SK-N-SH treated with all-trans-retinoic acid at 6 μM for 48 hours (cell line): ENCODE results near the gene FRK.

Experiments
- BACH2 ChIP-seq: fragments of 250-450 bp; sonication (Bioruptor Pico); IDR thresholded peaks from 2 replicates; pipeline ENCODE4 v1.9.0; 2021; ENCODE audit warnings: mild to moderate bottlenecking, borderline replicate concordance
- CSDC2 ChIP-seq: fragments of 250-450 bp; sonication (Bioruptor Pico); IDR thresholded peaks from 2 replicates; pipeline ENCODE4 v1.5.0; 2020; ENCODE audit warnings: mild to moderate bottlenecking, moderate library complexity
- CSRNP3 ChIP-seq: fragments of 250-450 bp; sonication (Bioruptor Pico); IDR thresholded peaks from 2 replicates; pipeline ENCODE4 v1.5.1; 2021; ENCODE audit warnings: mild to moderate bottlenecking, moderate library complexity
- ISL1 ChIP-seq: fragments of 250-450 bp; sonication (Bioruptor Pico); IDR thresholded peaks from 2 replicates; pipeline ENCODE4 v2.1.2; 2022; ENCODE audit warnings: mild to moderate bottlenecking, moderate library complexity
- PATZ1 ChIP-seq: fragments of 250-450 bp; sonication (Bioruptor Pico); IDR thresholded peaks from 2 replicates; pipeline ENCODE4 v1.8.0; 2020; ENCODE audit warnings: mild to moderate bottlenecking, moderate library complexity, borderline replicate concordance
- POU6F1 ChIP-seq: fragments of 250-450 bp; sonication (Bioruptor Pico); IDR thresholded peaks from 2 replicates; pipeline ENCODE4 v1.8.0; 2021; ENCODE audit warnings: low read depth, mild to moderate bottlenecking, moderate library complexity, borderline replicate concordance
- RARB ChIP-seq: fragments of 250-450 bp; sonication (Bioruptor Pico); IDR thresholded peaks from 2 replicates; pipeline ENCODE4 v1.8.0; 2021; ENCODE audit warnings: mild to moderate bottlenecking, moderate library complexity
- SNAI2 ChIP-seq: fragments of 250-450 bp; sonication (Bioruptor Pico); IDR thresholded peaks from 2 replicates; pipeline ENCODE4 v1.5.0; 2020; ENCODE audit warnings: mild to moderate bottlenecking, moderate library complexity
- ZC3H10 ChIP-seq: fragments of 250-450 bp; sonication (Bioruptor Pico); IDR thresholded peaks from 2 replicates; pipeline ENCODE4 v1.5.1; 2021; ENCODE audit warnings: mild to moderate bottlenecking, moderate library complexity
- ZFP3 ChIP-seq: fragments of 250-450 bp; sonication (Bioruptor Pico); IDR thresholded peaks from 2 replicates; pipeline ENCODE4 v1.5.0; 2020; ENCODE audit warnings: mild to moderate bottlenecking, moderate library complexity
- ZFP30 ChIP-seq: fragments of 450-650 bp; formaldehyde crosslinking; IDR thresholded peaks from 2 replicates; pipeline ENCODE4 v1.5.0; 2022; ENCODE audit warnings: mild to moderate bottlenecking, moderate library complexity
- ZNF565 ChIP-seq: fragments of 450-650 bp; formaldehyde crosslinking; conservative IDR thresholded peaks from 2 replicates; pipeline ENCODE4 v1.5.0; 2020; ENCODE audit warnings: low read depth, mild to moderate bottlenecking, moderate library complexity
- ZNF70 ChIP-seq: fragments of 450-650 bp; formaldehyde crosslinking; IDR thresholded peaks from 2 replicates; pipeline ENCODE4 v1.5.0; 2020; ENCODE audit warnings: mild to moderate bottlenecking, moderate library complexity

- TF ChIP-seq SNAI2 (no peak), ZNF565 (no peak), ZFP3 (CRISPR knock-in tag) (no peak), CSRNP3 (CRISPR knock-in tag) (no peak), PATZ1 (CRISPR knock-in tag) (no peak), CSDC2 (CRISPR knock-in tag) (no peak), BACH2 (CRISPR knock-in tag) (no peak), ZFP30 (CRISPR knock-in tag) (no peak), ISL1 (CRISPR knock-in tag) (no peak), RARB (CRISPR knock-in tag) (no peak), ZC3H10 (no peak), POU6F1 (no peak), ZNF70 (CRISPR knock-in tag) (no peak)
Measured at GRCh38 chr6:116100419-116101301, 40.0 kb upstream of the FRK start, which contains the start of gene NT5DC1.
